ENCODE data around the gene IL3. TPM values are rescaled to one million over a fixed set of nuclear protein-coding genes. Genes with fewer than 3 reads are reported as not detected.

IL3 gene
- polyA plus RNA-seq, 3 donors: not detected

DNA sequence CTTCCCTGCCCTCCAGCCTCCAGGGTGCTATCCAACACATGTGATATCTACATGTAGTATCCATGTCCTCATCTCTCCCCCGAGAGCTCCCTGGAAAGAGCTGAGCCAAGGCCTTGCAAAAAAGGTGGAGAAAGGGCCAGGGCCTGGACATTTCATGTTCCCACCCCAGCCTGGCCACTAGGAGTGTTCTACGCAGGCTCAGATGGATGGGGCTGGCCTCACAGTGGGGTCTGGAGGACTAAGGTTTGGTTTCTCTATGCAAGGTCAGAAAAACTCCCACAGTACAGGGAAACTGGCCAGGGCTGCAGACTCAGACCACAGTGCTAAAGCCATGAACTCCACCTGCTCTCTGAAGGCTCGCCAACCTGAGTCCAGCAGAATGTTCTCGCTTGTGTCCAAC lies 11.6 kb downstream of the IL3 start:
- no peak for DNase-seq

DNA sequence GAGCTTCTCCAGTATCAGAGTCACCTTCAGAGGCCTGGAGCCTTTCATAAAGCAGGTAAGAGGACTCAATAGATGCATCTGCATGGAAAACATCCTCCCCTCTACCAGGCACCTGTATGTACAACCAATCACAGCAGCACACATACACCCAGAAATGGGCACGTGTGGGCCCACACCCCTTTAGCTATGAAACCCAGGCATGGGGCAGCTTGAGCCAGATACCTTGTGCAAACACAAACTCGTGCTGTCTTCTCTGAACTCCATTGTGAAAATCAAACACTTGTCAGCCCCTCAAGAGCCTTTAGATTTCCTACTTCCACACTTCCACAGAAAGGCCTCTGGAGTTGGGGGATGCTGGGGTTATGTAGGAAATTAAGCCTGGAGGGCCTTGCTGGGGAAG lies 12.1 kb downstream of the IL3 start:
- DNase-seq: no peak

DNA sequence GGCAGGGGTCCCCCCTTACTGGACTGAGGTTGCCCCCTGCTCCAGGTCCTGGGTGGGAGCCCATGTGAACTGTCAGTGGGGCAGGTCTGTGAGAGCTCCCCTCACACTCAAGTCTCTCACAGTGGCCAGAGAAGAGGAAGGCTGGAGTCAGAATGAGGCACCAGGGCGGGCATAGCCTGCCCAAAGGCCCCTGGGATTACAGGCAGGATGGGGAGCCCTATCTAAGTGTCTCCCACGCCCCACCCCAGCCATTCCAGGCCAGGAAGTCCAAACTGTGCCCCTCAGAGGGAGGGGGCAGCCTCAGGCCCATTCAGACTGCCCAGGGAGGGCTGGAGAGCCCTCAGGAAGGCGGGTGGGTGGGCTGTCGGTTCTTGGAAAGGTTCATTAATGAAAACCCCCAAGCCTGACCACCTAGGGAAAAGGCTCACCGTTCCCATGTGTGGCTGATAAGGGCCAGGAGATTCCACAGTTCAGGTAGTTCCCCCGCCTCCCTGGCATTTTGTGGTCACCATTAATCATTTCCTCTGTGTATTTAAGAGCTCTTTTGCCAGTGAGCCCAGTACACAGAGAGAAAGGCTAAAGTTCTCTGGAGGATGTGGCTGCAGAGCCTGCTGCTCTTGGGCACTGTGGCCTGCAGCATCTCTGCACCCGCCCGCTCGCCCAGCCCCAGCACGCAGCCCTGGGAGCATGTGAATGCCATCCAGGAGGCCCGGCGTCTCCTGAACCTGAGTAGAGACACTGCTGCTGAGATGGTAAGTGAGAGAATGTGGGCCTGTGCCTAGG lies 13.0 kb downstream of the IL3 start, which contains the start of gene CSF2:
CSF2 (plus strand) TSS at position 559 of the 783 bp plus-strand sequence; CDS start at position 594, 35 bp downstream.
- no peak for DNase-seq

DNA sequence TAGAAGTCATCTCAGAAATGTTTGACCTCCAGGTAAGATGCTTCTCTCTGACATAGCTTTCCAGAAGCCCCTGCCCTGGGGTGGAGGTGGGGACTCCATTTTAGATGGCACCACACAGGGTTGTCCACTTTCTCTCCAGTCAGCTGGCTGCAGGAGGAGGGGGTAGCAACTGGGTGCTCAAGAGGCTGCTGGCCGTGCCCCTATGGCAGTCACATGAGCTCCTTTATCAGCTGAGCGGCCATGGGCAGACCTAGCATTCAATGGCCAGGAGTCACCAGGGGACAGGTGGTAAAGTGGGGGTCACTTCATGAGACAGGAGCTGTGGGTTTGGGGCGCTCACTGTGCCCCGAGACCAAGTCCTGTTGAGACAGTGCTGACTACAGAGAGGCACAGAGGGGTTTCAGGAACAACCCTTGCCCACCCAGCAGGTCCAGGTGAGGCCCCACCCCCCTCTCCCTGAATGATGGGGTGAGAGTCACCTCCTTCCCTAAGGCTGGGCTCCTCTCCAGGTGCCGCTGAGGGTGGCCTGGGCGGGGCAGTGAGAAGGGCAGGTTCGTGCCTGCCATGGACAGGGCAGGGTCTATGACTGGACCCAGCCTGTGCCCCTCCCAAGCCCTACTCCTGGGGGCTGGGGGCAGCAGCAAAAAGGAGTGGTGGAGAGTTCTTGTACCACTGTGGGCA lies 13.8 kb downstream of the IL3 start:
- no peak for DNase-seq

DNA sequence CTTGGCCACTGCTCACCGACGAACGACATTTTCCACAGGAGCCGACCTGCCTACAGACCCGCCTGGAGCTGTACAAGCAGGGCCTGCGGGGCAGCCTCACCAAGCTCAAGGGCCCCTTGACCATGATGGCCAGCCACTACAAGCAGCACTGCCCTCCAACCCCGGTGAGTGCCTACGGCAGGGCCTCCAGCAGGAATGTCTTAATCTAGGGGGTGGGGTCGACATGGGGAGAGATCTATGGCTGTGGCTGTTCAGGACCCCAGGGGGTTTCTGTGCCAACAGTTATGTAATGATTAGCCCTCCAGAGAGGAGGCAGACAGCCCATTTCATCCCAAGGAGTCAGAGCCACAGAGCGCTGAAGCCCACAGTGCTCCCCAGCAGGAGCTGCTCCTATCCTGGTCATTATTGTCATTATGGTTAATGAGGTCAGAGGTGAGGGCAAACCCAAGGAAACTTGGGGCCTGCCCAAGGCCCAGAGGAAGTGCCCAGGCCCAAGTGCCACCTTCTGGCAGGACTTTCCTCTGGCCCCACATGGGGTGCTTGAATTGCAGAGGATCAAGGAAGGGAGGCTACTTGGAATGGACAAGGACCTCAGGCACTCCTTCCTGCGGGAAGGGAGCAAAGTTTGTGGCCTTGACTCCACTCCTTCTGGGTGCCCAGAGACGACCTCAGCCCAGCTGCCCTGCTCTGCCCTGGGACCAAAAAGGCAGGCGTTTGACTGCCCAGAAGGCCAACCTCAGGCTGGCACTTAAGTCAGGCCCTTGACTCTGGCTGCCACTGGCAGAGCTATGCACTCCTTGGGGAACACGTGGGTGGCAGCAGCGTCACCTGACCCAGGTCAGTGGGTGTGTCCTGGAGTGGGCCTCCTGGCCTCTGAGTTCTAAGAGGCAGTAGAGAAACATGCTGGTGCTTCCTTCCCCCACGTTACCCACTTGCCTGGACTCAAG lies 14.6 kb downstream of the IL3 start:
- no peak for DNase-seq

DNA sequence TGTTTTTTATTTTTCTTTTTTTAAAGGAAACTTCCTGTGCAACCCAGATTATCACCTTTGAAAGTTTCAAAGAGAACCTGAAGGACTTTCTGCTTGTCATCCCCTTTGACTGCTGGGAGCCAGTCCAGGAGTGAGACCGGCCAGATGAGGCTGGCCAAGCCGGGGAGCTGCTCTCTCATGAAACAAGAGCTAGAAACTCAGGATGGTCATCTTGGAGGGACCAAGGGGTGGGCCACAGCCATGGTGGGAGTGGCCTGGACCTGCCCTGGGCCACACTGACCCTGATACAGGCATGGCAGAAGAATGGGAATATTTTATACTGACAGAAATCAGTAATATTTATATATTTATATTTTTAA lies 15.2 kb downstream of the IL3 start:
- no peak for DNase-seq

DNA sequence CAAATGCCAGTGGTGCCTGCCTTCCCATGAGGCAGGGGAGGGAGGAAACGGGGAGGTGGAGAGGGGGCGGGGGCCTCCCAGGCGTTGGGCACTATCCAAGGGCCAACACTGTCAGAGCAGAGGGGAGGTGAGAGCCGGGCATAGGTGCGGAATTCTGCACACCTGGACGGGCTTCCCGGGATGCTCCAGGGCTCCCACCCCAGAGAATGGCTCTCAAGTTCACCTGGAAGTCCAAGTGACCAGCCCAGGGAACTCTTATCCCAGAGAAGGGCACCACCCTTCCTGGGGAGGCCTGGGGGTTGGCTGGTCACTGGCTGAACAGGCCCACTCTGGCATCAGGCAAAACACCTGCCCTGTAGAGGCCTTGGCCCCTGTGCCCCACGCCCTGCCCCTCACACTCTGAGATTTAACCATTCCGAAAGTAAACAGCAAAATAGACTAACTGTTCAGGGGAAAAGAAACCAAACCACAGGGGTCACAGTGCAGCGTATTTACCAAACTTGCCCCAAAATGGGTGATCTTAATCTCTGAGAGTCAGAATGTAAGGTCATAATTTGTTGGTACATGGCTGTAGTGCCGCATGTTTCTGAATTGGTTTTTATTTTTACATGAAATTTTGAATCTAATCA lies 15.9 kb downstream of the IL3 start:
- no peak for DNase-seq

DNA sequence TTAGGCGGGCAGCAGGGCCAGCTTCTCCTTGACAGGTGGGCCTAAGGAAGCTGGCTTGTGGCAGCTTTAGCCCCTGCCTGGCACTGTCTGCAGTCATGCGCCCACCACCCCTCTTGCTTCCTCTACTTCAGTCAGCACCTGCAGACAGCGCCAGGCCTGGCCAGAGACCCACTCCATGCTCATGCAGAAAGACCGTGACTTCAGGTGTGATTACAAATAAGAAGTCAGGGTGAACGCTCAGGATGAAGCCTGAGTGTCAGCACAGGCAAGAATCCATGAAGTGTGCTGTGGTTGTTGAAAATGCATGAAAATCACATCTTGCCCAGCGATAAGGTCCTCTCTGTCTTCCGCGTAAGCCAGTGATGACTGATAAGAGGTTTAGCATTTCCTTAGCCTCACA lies 16.5 kb downstream of the IL3 start:
- DNase-seq: no peak

DNA sequence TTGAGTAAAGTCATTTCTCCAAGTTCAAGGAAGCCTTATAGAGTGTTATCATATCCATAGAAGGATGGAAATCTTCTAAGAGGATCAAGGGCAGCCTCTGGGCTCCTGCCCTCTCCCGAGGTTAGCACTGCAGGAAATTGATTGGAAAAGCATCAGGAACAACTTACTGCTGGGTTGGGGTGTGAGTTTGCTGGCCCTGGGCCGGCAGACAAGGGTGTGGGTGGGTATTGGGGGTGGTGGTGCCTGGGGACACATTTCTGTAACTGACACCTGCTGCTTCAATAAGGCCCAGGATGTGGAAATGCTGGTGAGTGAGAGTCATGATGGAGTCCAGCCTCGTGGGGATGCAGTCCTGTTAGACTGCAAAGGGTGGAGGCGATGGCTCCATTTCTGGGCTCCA lies 18.6 kb downstream of the IL3 start:
- DNase-seq: no peak

DNA sequence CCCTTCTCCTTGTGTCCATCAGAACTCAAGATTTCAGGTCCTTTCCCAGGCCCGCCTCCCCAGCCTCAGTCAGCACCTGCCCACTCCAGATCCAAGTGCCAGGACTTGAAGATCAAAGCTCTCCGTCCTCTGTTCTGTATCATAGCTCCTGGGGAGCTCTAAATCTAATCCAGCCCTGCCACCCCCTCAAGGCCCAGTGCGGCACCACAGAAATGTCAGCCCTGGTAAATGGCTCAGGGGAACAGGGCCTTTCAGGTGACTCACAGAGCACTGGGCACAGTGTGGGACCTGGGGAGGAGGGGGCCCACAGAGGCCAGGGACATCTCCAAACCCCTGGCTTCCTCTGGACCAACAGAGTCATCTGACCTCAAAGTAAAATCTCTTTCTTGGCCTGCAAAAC lies 19.2 kb downstream of the IL3 start:
- no peak for DNase-seq

DNA sequence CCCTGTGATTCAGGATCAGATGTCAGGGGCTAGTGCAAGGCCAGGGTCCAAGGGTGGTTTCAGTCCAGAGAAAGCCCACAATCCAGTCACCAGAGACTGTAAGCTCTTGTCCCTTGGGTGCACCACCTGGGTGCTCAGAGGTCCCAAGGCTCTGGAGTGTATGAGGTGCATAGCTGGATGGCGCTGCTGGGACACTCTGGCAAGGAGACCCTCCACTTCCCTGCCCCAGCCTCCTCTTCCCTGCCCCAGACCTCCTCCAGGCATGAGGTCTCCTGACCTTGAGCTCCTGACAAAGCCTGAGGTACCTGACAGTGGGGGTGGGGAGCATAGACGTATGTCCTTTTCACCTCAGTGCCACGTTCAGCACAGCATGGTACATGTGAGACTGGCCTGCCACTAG lies 20.1 kb downstream of the IL3 start:
- DNase-seq: no peak

DNA sequence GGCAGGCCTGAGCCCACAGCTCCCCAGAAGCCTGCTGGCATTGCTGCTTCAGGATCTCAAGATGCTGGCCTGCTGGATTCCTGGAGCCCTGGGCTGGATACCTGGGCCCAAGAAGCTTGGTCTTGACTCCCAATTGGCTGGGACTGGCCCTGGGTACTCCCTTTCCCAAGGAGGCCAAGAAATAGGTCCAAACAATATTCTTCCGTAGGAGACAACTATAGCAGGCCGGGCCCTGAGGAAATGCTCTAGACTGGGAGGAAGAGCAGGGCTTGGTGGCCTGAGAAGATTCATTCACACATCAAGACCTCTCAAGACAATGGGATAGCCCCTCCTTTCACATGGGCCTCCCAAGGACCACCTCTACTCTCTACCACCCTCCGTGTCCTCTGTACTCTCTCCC lies 21.0 kb downstream of the IL3 start:
- no peak for DNase-seq

DNA sequence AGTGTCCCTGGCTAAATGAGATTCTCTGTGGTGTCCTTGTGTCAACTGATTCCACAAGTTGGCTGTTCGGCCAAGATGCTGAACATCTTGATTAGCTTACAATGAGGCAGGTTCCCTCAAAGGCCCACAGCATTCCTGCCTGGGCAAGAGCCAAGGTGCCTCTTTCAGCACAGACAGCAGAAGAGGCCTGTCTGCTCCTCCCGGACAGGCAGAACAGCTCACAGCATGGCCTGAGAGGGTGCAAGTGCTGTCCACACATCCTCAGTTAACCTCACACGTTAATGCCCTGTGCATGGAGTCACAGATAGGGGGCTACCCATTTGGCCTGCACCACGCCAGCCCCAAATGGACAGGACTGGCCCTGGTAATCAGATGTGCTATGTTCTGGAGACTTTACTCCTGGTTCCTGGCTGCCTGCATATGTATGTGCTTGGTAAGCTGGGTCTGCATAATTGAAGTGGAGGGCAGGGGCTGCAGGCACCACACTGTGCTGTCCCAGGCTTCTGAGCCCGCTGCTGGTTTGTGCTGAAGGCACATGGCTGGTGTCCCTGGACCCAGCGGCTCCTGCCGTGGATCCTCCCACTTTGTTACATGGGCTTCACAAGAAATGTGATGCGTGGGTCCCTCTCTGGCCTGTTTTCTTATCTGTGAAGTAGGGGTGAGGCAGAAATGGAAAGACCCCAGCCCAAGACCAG lies 22.0 kb downstream of the IL3 start:
- DNase-seq: no peak

DNA sequence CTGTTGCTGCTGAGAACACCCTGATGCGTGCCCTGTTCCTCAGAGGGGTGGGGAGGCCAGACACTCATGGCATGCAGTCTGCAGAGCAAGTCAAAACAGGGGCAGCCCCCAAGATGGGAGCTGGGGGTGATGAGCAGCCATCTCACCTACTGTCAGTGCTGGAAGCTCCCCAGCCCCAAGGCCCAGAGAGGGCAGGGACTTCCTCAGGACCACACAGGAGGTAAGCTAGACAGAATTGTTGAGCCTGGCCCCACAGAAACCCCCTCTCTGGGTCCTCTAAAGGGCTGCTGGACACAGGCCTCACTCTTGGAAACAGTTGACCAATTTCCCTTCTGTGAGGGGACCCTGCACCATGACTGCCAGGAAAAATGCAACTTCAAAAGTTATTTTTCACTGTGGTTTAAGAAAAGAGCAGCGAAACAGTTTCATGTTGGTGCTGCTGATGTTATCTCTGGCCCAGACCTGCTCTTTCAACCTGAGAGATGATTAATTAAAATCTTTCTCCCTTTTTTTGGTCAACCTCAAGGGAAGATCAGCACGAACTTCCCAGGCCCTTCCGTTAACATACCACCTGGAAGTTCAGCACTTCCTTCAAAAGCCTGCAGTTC lies 22.7 kb downstream of the IL3 start:
- DNase-seq: no peak

DNA sequence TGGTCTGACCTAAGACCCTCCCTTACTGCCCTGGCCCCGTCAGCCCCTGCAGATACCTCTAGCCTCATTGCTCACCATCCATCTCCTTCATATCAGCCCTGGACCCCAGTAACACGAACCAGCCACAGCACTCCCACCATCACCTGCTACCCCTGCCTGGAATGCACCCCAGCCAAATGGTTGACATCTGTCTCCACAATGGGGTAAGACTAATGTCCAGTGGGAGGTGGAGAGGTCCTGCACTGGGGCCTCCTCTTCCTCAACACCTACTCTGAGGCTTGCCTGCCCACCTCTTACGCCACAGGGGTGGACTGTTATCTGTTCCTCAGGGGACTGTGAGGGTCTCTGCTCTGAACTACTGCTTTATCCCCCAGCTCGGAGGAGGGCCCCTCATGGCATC lies 25.2 kb downstream of the IL3 start:
- no peak for DNase-seq

DNA sequence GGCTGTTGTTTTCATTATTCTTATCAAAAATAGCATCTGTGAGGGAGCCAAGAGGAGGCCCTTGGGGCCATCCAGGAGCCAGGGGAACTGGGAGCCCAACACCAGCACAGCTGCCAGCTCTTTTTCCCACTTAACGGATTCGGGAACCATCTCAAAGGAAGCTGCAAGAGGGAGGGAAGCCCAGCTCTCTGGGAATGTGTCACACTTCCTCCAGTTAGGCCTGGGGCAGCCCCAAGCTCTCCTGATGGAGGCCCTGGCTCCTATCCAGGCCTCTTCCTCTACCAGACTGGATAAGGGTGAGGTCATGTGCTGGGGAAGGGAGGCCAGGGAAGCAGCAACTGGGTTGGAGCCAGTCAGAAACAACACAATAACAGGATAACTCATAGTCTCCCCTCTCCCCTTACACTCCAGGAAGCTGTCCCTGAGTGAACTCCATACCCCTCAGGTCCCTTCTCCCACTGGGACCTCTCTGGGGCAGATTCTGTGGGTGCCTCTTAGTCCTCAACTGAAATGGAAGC lies 25.9 kb downstream of the IL3 start:
- peak; percentile 14 for DNase-seq

DNA sequence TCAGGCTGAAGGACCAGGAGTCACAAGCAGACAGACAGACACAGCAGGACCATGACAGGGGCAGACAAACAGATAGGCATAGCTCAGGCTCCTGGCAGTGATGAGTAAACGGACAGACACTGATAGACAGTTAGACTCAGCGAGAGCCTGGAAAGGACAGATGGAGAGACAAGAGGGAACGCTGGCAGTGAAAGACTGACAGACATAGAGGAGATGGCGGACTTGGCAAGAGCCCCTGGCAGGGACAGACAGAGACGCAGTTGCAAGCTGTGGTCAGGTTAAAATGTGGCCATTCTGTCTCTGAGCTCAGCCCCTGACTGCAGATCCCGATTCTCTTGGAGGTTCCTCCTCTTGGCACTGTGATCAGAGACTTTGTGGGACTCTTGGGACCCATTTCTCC lies 26.7 kb downstream of the IL3 start:
- DNase-seq: no peak

DNA sequence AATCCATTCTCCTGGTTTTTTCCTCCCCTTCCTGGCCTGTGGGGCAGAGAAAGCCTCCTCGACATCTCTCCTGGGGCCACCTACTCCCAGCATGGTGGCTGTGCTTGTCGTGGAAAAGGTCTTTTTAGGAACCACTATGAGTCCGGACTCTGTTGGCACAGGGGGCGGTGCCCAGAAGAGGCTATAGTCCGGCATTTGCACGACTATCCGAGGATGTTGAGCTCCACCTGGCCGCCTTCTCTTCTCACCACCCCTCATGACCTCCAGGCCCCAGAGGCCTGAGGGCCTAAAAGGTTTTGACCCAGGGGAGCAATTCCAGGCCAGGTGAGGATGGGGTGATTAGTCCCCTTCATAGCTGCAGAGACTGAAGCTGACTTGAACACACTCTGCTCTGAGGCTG lies 27.2 kb downstream of the IL3 start:
- no peak for DNase-seq

DNA sequence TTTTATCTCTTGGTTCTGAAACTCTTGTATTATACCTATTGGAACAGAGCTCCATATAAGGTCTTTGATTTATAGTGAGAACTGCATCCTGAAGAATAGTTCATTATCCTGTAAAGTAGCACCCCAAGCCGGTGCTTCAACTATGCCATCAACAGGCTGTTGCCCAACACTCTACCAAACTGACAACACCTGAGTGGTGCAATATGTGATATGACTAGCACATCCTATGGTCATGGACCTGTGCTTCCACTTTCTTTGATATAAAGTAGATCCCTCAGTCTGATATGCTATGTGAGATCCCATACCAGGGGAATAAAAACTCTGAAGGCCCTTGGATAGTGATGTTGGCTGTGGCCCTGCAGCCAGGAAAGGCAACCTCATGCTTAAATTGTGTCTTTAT lies 28.9 kb downstream of the IL3 start:
- no peak for DNase-seq

DNA sequence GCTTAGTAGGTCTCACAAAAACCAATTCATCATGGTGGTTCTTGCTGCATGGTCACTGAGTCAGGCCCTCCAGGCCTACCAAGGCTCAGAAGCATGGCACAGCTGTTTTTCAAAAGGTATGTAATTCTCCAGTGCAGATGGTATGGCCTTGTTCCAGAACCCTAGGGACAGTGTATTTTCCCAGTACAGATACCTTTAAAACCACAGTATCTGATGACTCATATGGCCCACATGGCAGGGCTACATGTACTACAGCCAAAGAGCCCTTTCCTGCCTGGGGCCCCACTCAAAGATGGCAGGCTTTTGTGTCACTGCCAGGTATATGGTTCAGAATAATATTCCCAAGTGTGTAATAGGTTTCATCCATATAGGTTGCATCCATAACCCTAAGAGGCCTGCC lies 29.7 kb downstream of the IL3 start:
- no peak for DNase-seq

DNA sequence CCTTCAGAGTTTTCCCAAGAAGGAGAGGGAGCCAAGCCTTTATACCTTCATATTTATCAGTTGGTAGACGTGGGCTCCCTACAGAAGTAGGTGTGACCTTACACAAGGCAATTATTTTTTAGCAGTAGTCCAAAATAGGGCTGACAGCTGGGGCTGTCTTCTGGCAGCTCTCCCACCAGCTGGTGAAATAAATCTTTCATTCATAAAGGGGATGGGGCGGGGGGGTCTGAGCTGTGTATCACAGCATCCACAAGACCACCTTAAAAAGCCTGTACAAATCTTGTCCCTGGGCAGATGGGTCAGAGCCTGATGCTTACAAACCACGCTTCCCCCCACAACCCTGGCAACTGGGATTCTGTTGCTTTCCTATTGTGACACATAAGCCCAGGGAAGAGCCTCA lies 32.8 kb downstream of the IL3 start:
- DNase-seq: no peak
